Measurements from ENCODE around the gene ANKRD36.
"Not testable (repeated sequence)": the region's sequence is repeated elsewhere in the genome, so short reads cannot be mapped to it uniquely, and the experiment has no call there.

The ANKRD36 gene

DNA sequence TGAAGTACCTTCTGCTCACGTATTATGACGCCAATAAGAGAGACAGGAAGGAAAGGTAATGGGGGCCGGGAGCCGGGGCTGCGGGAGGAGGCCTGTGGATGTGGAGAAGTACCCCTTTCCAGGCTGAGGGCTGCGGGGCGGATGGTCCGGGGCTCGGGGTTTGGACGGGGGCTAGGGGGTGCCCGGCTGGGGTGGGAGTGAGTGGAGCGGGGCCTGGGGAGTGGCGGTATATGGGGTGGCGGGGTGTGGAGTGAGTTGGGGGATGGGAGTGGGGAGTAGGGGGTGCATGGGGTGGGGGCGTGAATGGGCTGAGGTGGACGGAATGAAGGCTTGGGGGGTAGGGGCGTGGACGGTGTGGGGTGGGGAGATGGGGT is 916 bp downstream of the ANKRD36 start:
- DNase-seq (ENCODE audit: low read depth): not testable (repeated sequence)

DNA sequence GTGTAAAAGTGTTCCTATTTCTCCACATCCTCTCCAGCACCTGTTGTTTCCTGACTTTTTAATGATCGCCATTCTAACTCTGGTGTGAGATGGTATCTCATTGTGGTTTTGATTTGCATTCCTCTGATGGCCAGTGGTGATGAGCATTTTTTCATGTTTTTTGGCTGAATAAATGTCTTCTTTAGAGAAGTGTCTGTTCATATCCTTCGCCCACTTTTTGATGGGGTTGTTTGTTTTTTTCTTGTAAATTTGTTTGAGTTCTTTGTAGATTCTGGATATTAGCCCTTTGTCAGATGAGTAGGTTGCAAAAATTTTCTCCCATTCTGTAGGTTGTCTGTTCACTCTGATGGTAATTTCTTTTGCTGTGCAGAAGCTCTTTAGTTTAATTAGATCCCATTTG is 16.1 kb downstream of the ANKRD36 start:
- DNase-seq (ENCODE audit: low read depth): not testable (repeated sequence)

DNA sequence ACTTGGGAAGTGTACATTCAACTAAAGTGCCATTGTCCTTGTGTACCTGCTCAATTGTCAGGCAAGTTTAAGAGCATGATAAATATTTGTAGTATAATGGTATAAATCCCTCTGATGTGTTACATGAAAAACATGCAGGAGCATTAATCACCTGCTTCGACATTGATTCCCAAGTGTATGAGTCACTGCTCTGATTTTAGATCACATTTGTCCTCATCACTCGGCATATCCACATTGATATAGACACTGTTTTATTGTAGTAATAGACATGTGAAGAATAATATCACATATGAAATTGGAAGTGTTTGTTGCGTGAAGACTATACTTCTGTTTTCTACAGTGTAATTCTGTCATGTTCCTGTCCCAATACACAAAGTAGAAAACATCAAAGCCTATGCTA is 31.1 kb downstream of the ANKRD36 start:
- DNase-seq (ENCODE audit: low read depth): peak; percentile 6

DNA sequence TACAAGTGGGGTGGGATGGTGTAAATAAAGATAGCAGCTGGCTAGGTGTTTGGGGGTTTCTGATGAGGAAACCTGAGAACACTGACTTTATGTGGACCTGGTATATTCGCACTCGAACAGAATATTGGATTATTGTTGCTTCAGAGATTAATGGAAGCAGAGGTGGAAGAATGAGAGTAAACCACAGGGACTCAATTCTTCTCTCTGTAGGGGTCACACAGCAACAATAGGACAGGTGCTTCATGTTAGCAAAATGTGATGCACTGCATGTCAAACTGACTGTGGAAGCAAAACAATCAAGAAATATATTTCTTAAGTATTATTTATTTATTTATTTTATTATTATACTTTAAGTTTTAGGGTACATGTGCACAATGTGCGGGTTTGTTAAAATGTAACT is 53.6 kb downstream of the ANKRD36 start:
- not testable (repeated sequence) for DNase-seq (ENCODE audit: low read depth)

DNA sequence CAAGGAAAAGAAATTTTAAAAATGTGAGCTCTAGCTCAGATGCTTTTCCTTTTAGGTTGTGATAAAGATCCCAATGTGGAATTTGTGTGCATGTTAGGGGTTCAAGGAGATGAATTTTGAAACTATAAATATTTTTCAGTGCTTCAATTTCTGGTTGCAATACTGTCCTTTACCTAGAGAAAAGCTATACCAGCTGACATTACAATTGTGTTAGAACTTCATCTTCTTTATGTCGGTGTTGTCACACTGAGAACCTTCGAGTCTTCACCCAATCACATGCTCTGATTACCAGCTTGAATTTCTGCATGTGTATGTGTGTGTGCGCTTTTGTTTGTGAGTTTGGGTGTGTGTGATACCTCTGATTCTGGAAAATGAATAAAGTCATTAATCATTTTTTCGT is 55.0 kb downstream of the ANKRD36 start:
- DNase-seq (ENCODE audit: low read depth): not testable (repeated sequence)

DNA sequence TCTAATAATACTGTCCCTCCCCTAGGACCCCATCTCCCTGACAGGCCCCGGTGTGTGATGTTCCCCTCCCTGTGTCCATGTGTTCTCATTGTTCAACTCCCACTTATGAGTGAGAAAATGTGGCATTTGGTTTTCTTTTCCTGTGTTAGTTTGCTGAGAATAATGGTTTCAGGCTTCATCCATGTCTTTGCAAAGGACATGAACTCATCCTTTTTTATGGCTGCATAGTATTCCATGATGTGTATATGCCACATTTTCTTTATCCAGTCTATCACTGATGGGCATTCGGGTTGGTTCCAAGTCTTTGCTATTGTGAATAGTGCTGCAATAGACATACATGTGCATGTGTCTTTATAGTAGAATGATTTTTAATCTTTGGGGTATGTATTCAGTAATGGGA is 55.6 kb downstream of the ANKRD36 start:
- DNase-seq (ENCODE audit: low read depth): not testable (repeated sequence)

DNA sequence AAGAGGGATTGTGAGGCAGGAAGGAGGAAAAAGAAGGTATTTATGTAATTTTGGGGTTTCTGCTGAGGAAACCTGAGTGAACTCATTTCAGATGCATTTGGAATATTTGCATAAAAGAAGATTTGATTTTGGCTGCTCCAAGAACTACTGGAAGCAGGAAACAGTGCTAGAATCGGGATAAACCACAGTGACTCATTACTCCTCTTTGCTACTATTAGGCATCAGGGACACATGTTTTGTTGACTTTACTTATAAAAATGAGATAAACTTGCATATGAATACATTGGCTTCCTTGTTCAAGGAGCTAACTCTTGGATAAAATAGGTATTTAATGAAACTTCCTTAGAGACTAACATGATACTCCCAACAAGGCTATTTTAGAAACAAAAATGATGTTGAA is 67.4 kb downstream of the ANKRD36 start:
- peak; percentile 50 for DNase-seq (ENCODE audit: low read depth)

DNA sequence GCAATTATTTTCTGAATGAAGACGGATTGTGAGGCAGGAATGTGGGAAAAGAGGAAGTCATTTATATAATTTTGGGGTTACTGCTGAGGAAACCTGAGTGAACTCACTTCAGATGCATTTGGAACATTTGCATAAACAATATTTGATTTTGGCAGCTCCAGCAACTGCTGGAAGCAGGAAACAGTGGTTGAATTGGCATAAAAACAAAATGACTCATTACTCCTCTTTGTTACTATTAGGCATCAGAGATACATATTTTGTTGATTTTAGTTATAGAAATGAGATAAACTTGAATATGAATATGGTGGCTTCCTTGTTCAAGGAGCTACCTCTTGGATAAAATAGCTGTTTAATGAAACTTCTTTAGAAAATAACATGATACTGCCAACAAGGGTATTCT is 82.4 kb downstream of the ANKRD36 start:
- peak; percentile 86 for DNase-seq (ENCODE audit: low read depth)

DNA sequence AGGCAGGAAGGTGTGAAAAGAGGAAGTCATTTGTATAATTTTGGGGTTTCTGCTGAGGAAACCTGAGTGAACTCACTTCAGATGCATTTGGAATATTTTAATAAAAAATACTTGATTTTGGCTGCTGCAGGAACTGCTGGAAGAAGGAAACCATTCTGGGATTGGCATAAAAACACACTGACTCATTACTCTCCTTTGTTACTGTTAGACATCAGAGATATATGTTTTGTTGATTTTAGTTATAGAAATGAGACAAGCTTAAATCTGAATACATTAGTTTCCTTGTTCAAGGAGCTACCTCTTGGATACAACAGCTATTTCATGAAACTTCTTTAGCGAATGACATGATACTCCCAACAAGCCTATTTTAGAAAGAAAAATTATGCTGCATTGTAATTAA is 84.3 kb downstream of the ANKRD36 start:
- peak; percentile 11 for DNase-seq (ENCODE audit: low read depth)

DNA sequence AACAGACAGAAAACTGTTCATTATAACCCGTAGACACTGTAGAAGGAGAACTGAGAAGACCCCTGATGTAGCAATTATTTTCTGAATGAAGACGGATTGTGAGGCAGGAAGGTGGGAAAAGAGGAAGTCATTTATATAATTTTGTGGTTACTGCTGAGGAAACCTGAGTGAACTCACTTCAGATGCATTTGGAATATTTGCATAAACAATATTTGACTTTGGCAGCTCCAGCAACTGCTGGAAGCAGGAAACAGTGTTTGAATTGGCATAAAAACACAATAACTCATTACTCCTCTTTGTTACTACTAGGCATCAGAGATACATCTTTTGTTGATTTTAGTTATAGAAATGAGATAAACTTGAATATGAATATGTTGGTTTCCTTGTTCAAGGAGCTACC is 87.9 kb downstream of the ANKRD36 start:
- peak; percentile 20 for DNase-seq (ENCODE audit: low read depth)

DNA sequence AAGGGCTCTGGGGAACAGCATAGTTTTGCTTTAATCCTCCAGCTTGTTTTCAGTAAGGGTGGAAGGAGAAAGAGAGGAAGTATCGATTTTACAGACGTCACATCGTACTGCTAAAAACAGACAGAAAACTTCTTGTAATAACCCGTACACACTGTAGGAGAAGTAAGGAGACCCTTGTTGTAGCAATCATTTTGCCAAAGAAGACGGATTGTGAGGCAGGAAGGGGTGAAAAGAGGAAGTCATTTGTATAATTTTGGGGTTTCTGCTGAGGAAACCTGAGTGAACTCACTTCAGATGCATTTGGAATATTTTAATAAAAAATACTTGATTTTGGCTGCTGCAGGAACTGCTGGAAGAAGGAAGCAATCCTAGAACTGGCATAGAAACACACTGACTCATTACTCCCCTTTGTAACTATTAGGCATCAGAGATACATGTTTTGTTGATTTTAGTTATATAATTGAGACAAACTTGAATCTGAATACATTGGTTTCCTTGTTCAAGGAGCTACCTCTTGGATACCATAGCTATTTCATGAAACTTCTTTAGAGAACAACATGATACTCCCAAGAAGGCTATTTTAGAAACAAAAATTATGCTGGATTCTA is 89.8 kb downstream of the ANKRD36 start:
- peak; percentile 25 for DNase-seq (ENCODE audit: low read depth)

DNA sequence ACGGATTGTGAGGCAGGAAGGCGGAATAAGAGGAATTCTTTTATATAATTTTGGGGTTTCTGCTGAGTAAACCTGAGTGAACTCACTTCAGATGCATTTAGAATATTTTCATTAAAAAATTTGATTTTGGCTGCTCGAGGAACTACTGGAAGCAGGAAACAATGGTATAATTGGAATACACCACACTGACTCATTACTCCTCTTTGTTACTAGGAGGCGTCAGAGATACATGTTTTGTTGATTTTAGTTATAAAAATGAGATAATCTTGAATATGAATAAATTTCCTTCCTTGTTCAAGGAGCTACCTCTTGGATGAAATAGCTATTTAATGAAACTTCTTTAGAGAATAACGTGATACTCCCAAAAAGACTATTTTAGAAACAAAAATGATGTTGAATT is 97.4 kb downstream of the ANKRD36 start:
- no peak for DNase-seq (ENCODE audit: low read depth)

DNA sequence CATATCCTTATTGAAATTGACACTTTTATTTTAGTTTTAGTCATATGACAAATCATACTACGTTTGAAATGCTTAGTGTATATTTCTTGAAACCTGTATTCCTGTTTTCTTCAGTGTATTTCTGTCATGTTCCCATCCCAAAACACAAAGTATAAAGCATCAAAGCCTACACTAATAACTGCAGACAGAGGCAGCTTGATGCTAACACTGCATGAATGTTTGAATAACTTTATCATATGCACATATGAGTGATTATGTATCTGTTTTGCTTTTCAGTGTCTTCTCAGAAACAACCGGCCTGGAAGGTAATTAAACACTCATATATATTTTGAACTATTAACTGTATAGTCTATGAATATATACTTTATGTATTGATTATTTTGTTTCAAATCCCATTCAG is 102.1 kb downstream of the ANKRD36 start:
- not testable (repeated sequence) for DNase-seq (ENCODE audit: low read depth)

DNA sequence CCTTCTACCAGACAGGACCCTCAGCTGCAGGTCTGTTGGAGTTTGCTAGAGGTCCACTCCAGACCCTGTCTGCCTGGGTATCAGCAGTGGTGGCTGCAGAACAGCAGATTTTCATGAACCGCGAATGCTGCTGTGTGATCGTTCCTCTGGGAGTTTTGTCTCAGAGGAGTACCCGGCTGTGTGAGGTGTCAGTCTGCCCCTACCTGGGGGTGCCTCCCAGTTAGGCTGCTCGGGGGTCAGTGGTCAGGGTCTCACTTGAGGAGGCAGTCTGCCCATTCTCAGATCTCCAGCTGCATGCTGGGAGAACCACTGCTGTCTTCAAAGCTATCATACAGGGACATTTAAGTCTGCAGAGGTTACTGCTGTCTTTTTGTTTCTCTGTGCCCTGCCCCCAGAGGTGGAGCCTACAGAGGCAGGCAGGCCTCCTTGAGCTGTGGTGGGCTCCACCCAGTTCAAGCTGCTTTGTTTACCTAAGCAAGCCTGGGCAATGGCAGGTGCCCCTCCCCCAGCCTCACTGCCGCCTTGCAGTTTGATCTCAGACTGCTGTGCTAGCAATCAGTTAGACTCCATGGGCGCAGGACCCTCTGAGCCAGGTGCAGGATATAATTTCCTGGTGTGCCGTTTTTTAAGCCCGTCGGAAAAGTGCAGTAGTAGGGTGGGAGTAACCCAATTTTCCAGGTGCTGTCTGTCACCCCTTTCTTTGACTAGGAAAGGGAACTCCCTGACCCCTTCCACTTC is 118.1 kb downstream of the ANKRD36 start:
- DNase-seq (ENCODE audit: low read depth): not testable (repeated sequence)

DNA sequence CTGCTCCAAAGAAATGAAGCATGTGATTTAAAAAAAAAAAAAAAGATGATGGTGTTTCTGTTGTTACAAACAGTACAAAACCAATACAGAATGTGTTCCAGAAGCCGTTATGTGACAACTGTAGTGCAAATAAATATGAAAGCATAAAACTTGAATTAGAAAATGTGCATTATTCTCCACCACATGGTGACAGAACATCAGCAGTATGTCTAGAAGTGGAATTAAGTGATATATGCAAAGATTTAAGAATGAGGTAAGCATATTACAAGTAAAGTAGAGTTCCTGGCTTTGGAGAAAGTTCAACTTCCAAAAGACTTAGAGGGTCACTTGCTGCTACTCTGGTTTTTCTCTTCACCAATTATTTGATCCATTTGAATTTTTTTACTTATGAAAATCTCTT is 120.0 kb downstream of the ANKRD36 start:
- DNase-seq (ENCODE audit: low read depth): not testable (repeated sequence)

DNA sequence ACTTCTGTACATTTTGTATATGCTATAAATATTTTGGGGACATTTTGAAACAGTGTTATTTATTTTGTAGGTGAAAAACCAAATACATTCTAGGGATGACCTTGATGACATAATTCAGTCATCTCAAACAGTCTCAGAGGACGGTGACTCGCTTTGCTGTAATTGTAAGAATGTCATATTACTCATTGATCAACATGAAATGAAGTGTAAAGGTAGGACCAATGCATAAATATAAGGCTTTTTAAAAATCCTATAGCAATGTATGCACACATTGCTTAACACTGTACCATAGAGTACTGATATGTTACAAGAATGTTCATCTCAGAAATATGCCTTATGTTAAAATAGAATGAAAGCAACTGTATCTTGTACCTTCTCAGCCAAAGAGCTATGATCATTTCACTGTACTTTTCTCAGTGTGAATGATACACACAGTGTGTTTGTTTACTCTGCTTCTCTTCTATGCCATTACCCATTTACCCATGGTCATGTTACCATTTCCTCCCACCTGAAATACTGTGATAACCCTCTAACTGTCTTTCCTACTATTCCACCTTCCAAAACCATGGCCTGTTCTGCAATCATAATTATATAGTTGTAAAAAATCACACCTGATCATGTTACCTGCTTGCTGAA is 120.8 kb downstream of the ANKRD36 start:
- not testable (repeated sequence) for DNase-seq (ENCODE audit: low read depth)

DNA sequence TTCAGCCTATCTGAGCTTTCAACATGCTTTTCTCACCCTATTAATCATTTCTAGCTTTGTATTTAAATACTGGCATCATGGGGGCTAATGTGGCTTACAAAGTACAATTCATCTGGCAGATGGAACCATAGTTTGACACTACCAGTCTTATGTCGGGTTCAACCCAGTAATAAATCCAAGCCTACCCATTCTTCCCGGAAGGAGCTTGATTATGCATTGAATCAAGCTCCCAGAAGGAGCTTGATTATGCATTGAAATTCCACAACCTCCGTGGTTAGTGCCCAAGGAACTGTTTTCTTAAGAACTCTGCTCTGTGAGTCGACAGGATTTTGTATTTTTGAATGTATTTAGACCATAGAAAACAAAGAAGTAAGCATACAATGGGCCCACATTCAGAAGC is 148.2 kb downstream of the ANKRD36 start:
- DNase-seq (ENCODE audit: low read depth): not testable (repeated sequence)

DNA sequence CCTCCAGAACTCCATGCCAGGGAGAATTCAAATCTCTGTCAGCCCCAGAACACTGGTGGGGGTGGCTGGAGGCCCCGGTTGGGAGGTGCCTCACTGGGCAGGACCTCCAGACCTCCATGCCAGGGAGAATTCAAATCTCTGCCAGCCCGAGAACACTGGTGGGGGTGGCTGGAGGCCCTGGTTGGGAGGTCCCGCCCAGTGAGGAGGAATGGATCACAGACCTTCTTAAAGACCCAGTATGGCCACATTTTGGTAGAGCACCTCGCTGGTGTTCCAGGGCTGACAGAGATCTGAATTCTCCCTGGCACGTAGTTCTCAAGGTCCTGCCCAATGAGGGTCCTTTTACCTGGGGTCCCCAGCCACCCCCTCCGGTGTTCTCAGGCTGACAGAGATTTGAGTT is 153.5 kb downstream of the ANKRD36 start:
- DNase-seq (ENCODE audit: low read depth): not testable (repeated sequence)

DNA sequence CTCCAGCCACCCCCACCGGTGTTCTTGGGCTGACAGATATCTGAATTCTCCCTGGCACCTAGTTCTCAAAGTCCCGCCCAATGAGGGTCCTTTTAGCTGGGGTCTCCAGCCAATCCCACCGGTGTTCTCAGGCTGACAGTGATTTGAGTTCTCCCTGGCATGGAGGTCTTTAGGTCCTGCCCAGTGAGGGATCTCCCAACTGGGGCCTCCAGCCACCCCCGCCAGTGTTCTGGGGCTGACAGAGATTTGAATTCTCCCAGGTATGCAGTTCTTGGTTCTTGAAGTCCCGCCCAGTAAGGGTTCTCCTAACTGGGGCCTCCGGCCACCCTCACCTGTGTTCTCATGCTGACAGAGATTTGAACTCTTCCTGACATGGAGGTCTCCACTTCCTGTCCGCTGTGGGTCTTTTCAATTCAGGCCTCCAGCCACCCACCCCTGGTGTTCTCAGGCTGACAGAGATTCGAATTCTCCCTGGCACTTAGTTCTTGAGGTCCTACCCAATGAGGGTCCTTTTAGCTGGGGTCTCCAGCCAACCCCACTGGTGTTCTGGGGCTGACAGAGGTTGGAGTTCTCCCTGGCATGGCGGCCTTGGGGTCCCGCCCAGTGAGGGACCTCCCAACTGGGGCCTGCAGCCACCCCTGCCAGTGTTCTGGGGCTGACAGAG is 154.6 kb downstream of the ANKRD36 start:
- DNase-seq (ENCODE audit: low read depth): no peak

DNA sequence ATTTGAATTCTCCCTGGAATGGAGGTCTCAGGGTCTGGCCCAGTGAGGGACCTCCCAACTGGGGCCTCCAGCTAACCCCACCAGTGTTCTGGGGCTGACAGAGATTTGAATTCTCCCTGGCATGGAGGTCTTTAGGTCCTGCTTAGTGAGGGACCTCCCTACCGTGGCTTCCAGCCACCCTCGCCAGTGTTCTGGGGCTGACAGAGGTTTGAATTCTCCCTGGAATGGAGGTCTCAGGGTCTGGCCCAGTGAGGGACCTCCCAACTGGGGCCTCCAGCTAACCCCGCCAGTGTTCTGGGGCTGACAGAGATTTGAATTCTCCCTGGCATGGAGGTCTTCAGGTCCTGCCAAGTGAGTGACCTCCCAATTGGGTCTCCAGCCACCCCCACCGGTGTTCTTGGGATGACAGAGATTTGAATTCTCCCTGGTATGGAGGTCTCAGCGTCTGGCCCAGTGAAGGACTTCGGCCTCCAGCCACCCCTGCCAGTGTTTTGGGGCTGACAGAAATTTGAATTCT is 155.2 kb downstream of the ANKRD36 start:
- DNase-seq (ENCODE audit: low read depth): not testable (repeated sequence)

DNA sequence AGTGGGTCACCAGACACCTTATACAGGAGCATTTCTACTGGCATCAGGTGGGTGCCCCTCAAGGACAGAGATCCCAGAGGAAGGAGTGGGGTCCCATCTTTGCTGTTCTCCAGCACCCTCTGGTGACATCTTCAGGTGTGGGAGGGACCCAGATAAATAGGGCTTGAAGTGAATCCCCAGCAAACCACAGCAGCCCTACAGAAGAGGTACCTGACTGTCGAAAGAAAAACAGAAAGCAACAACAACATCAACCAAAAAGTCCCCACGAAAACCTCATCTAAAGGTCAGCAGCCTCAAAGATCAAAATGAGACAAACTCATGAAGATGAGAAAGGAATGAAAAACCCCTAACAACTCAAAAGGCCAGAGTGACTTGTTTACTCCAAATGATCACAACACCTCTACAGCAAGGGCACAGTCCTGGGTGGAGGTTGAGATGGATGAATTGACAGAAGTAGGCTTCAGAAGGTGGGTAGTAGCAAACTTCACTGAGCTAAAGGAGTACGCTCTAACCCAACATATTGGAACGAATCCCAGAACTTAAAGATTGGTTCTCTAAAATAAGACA is 163.4 kb downstream of the ANKRD36 start:
- not testable (repeated sequence) for DNase-seq (ENCODE audit: low read depth)

DNA sequence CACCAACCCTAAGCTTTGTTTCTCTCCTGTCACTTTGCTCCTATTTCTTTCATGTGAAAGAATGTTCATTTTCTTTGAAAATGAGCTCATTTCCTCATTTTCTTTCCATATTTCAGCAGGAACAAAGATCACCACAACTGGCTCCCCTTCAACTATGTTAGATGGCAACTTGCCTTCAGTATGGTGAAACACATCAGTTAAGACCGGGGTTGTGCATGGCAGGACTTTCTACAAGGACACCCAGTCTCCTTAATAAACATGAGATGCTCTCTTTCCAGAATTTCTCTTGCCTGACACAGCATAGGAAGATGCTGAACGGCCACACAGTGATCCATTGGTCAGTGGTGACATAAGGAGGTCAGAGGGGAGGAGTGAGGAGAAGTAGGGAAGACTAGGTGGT is 172.2 kb downstream of the ANKRD36 start:
- not testable (repeated sequence) for DNase-seq (ENCODE audit: low read depth)

All from iris pigment epithelial cell (primary cell).